Stimulated activated CD4-positive, alpha-beta T cell treated with anti-CD3 and anti-CD28 coated beads, Interleukin-1b, Interleukin-23, amount 100 ng/mL, for 4 hours (primary cell): ENCODE data around the gene TBC1D3D.
"Not testable (repeated sequence)": the region's sequence is repeated elsewhere in the genome, so short reads cannot be mapped to it uniquely, and the experiment has no call there.

Experiments
- DNase-seq, 2 donors: peaks; one replicate each; pipeline ENCODE4 v3.0.0-alpha.2; 2020; ENCODE audit warnings: low read depth in 2 of 2

The TBC1D3D gene

DNA sequence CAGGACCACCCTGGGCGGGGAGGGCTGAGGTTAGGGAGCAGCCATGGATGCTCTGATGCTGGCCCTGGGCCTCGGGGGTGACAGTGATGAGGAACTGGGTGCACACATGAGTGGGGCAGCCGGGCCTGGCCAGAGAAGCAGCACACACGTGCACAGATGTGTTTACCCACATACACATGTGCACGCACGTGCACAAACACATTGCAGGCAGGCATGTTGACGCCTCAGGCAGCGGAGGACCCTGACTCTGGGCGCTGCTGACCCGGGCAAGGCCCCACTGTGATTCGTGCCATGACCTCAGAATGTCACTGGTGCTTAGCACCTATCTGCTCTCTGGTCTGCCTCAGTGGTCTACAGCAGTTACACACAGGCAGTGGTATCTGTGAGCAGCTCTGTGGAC is at the start of gene TBC1D3D:
Gene TBC1D3D, plus strand, starts transcription at position 301 of the 400 bp plus-strand sequence. CDS start 1,585 bp downstream, outside the sequence.
- DNase-seq = not testable (repeated sequence)

DNA sequence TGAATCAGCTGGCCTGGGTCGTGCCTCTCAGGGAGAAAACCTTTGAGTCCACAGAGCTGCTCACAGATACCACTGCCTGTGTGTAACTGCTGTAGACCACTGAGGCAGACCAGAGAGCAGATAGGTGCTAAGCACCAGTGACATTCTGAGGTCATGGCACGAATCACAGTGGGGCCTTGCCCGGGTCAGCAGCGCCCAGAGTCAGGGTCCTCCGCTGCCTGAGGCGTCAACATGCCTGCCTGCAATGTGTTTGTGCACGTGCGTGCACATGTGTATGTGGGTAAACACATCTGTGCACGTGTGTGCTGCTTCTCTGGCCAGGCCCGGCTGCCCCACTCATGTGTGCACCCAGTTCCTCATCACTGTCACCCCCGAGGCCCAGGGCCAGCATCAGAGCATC is 14.8 kb upstream of the TBC1D3D start, which contains the start of gene TBC1D3L:
Gene TBC1D3L, minus strand, starts transcription at position 101 of the 400 bp plus-strand sequence. CDS start 1,540 bp downstream, outside the sequence.
- DNase-seq = not testable (repeated sequence)
